ENCODE results near the gene HHAT. TPM values are rescaled to one million over a fixed set of nuclear protein-coding genes. Genes with fewer than 3 reads are reported as not detected.

HHAT gene
- total RNA-seq, 1 experiment from 2014 or later = 8.1 TPM

DNA sequence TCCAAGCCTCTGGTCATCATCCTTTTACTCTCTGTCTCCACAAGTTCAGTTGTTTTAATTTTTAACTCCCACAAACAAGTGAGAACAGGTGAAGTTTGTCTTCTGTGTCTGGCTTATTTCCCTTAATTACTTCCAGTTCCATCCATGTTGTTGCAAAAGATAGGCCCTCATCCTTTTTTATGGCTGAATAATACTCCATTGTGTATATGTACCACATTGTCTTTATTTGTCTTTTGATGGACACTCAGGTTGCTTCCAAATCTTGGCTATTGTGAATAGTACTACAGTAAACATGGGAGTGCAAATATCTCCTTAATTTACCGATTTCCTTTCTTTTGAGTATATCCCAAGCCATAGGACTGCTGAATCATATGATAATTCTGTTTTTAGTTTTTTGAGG lies 262.5 kb downstream of the HHAT start:
- no peak for DNase-seq (ENCODE audit: low read depth)

DNA sequence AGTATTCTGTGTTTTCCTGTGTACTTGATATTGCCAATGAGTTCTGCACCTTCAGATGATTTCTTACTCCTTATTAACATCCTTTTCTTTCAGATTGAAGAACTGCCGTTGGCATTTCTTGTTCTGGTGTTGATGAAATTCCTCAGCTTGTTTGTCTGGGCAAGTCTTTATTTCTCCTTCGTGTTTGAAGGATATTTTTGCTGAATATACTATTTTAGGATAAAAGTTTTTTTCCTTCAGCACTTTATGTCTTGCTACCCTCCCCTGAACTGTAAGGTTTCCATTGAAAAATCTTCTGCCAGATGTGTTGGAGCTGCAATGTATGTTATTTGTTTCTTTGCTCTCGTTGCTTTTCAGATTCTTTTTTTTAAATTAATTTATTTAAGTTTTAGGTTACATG lies 265.9 kb downstream of the HHAT start:
- no peak for DNase-seq (ENCODE audit: low read depth)

DNA sequence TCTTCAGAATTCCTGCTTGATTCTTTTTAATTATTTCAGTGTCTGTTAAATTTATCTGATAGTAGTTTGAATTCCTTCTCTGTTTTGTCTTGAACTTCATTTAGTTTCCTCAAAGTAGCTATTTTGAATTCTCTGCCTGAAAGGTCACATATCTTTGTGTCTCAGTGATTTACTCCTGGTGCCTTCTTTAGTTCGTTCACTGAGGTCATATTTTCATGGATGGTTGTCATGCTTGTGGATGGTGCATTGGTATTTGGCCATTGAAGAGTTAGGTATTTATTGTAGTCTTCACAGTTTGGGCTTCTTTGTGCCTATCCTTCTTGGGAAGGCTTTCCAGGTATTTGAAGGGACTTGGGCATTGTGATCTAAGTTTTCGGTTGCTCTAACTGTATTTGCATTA lies 267.9 kb downstream of the HHAT start:
- no peak for DNase-seq (ENCODE audit: low read depth)

DNA sequence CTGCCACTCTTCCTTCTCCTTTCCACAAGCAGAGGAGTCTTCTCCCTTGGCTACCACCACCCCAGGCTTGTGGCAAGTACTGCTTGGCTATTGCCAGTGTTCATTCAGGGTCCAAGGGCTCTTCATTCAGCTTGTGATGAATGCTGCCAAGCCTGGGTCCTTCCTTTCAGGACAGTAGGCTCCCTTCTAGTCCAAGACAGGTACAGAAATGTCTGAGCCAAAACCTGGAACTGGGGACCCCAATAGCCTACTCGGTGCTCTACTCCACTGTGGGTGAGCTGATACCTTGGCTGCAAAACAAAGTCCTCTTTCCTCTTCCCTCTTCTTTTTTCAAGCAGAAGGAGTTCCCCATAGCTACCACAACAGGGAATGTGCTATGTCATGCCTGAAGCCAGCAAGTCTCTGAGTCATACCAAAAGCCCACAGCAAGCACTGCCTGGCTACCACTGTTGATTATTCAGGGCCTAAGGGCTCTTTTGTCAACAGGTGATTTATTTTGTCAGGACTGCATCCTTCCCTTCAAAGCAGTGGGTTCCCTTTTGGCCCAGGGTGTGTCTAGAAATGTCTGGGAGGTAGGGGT lies 268.9 kb downstream of the HHAT start:
- DNase-seq (ENCODE audit: low read depth) = peak; percentile 92

DNA sequence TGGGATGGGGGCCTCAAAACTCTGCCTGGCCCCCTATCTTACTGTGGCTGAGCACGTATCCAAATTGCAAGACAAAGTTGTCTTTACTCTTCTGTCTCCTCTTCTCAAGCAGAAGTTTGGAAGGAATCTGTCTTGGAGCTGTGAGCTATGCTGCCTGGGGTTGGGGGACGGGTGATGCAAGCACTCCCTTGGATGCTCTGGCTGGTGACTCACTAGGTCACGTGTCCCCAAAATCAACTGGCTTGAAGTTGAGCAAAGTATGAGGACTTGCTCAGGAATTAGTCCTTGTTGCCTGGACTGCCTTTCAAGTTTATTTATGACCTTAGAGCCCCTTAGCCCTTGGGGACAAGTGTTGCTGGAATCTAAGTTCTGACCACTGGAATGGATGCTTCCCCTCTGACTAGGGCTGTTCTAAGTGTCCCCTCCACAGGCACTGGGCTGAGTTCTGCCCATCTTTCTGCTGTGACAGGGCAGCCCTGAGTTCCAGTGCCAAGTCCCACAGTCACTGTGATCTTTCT lies 269.5 kb downstream of the HHAT start:
- DNase-seq (ENCODE audit: low read depth) = peak; percentile 93

DNA sequence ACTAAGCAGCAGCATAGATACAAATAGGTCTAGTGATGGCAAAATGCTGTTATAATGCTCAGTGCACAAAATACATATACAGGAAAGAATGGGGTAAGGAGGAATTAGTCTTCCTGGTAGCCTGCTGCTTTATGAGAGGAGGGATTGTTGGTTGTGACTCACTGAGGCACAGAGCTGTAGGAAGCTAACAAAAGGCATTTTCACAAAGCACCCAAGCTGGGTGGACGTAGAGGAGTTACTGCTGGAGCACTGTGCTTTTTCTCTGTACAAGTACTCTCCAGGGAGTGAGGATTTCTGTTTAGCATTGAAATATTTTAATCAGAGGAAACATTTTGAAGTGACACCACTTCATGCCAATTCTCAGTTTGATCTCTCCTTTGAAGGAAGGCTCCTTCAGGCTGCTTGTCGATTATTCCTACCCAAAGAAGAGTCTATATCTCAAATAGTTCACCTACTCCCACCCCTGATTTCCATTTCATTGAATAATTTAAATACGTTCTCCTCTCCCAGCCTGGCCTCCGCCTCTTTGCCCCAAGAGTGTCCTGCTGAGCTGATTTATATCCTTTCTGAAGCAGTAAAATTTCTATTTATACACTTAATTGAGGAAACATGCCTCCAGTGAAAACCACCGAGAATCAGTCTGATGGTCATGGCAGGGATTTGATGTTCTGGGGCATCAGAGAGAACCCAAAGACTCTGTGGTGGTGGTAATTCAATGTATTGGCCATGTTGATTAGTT lies 271.9 kb downstream of the HHAT start:
- DNase-seq (ENCODE audit: low read depth) = peak; percentile 41

DNA sequence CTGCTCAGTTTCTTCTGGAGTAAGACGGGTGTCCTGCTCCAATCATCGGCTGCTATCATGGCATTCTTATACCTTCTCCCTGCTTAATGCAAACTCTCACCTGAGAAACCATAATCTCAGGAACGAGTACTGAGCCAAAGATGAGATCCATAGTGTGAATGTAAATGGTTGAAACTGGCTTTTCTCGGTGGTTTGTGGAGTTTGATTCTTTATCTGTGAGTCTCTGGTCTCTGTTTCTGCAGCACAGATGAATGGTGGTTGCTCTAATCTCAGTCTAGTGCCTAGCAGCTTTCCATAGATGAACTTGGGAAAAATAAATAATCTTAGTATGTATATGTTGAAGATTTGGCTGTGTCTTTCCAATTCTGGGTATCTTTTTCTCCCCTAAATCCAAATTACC lies 274.4 kb downstream of the HHAT start:
- DNase-seq (ENCODE audit: low read depth) = no peak

DNA sequence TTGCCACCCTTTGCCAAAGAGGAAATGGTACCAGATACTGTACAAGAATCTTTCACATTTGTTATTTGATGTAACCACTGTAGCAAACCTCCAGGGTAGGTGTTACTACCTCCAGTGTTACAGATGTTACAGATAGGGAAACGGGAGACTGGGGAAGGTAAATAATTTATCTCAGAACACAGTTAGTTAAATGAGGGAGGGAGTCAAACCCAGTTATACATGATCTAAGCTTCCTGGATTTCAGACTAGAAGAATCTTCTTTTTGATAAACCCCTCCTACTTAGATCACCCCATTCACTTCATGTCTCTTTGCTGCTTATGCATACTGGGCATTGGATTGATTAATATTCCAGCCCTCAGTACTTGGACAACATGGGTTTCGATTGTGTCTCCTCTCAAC lies 276.4 kb downstream of the HHAT start:
- no peak for DNase-seq (ENCODE audit: low read depth)

DNA sequence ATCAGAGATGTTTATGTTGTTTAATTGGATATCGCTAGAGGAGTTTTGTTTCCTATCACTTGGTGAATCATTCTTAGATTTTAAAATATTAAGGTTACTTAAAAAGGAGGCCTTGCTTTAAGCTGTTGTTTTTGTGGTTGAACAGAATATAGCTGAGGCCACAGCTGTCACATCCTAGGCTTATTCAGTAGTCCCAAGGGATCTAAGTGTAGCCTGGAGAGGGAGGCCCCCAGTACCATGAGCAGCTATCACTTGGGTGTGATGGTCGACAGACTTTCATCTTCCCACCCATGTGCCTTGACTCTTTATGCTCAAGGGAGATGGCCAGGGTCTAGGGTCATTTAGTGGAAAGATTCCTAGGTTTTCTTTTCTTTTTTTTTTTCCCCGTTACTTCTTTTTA lies 278.7 kb downstream of the HHAT start:
- DNase-seq (ENCODE audit: low read depth) = no peak

DNA sequence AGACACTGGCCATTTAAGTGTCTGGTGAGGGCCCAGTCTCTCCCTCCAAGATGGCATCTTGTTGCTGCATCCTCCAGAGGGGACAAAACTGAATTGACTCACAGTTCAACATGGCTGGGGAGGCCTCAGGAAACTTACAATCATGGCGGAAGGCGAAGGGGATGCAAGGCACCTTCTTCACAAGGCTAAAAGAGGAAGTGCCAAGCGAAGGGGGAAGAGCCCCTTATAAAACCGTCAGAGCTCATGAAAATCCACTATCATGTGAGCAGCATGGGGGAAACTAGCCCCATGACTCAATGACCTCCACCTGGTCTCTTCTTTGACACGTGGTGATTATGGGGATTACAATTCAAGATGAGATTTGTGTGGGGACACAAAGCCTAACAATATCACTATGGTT lies 280.1 kb downstream of the HHAT start:
- DNase-seq (ENCODE audit: low read depth) = no peak

DNA sequence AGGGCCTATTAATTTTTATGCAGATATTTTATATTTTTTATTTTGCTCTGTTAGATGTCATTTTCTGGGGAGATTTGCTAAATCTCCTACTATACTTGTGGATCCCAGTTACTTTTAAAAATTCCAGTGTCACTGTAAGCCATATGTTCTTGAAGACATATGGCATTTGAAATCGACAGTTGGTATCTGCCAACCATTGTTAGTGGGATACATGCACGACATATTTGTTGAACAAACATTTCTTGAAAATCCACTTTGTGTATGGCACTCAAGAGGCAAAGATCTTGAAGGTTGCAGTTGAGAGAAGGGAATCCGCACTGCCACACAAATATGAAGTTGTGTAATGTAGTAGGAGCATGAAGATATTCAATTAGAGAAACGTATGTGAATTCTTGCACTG lies 287.7 kb downstream of the HHAT start:
- DNase-seq (ENCODE audit: low read depth) = no peak

DNA sequence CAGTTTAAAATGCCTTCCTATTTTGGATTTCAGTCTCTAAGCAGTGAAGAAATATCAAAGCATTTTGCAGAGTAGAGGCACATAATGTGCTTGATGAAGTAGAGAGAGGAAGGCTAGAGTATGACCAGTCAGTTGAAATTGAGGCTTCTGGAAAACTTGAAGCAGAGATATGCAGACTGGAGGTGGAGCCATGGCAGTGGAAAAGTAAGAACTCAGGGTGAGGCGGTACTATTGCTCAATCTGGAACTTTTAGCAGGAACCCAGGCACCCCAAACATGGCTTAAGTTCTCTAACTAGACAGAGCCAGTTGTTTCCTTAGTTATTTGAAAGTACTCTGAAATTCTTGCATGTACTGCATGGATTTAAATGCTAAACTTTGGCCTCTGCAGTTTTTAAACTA lies 288.6 kb downstream of the HHAT start:
- no peak for DNase-seq (ENCODE audit: low read depth)

DNA sequence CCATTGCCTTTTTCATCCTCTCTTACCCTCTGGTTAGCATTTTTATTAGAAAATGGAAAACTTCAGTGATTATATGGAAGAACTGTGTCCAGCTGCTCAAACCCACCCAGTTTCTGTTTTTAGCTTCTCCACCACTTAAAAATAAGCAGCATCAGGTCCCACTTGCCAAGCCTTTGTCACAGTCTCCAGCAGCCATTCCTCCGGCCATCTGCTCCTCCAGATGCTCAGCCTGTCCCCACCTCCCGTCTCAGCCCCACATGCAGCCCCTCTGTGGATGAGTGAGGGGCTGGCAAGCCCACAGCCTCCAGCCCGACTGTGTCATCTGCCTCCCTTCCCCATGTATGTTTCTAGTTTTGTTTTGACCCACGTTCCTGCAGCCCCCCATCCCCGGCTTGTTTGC lies 289.7 kb downstream of the HHAT start:
- DNase-seq (ENCODE audit: low read depth) = no peak

DNA sequence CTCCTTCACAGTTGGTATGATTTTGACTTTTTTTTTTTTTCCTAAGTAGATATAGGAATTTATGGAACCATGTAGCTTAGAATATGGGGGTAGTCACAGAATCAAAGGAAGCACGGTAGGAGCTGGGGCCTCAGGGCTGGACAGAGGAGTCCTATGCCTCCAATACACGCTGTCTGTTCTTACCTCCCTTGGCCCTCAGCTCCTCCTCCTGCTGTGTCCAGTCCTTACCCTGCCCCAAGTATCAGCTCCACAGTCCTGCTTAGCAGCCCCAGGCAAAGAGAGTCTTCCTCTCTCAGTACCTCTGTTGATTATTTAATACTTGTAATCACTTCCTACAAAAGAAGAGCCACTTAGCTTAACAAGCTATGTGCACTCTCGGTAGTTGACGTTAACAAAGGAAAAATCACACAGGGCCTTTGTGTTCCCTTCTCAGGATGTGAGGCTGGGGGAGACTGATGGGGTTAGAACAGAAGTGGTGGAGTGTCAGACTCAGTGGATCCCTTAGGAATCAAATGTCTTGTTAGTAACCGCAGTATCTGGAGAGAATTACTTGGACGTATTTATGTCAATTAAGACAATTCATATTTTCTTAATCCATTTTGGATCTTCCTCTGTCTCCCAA lies 292.3 kb downstream of the HHAT start:
- no peak for DNase-seq (ENCODE audit: low read depth)

DNA sequence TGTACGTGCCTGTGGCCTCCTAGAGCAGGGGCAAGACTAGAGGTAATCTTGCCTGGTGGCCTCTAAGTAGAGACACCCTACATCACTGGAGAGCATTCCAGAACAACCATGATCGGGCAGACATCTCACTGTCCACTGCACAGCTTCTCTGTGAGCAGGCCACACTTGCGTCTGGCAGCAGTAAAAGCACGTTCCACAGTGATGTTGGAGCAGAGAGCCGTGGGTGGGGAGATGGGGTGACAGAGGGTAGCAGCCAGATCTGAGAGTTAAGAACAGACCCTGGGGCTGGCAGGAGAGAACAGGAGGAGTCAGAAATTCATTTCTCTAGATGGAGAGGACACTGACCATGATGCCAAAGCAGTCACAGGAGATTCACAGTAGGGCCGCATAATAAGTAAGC lies 293.0 kb downstream of the HHAT start:
- no peak for DNase-seq (ENCODE audit: low read depth)

DNA sequence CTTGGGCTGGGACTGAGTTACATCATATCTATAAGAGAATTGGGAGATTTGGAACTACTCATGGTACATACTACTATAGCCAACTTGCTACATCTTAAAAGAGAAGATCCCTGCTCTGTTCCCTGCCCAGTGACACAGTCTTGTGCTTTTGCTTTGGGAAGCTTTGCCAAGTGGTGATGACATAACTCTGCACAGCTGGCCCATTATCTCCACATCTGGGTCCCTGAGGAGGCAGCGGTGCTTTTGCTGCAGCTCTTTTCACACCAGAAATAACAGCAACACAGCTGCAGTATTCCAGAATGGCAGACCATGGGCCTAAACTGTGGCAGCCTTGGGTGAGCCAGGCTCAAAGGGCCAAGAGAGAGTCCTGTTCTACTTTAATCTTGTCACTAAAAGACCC lies 296.0 kb downstream of the HHAT start:
- no peak for DNase-seq (ENCODE audit: low read depth)

DNA sequence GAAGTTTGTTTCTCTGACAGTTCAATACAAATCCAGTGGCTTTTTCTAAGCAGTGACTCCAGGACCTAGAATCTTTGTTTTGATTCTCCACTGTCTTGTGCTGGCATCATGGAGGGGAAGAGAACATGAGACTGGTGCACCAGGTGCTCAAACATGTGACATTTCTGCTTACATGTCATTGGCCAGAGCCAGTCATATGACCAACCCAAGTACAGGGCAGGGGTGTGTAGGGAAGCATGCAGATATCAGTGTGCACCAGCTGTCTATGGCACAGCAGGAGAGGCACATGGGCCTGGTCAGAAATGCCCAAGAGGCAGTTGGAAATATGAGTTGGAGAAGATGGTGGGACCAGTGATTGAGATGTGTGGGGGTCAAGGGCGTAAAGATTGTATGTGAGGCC lies 297.0 kb downstream of the HHAT start:
- DNase-seq (ENCODE audit: low read depth) = no peak

DNA sequence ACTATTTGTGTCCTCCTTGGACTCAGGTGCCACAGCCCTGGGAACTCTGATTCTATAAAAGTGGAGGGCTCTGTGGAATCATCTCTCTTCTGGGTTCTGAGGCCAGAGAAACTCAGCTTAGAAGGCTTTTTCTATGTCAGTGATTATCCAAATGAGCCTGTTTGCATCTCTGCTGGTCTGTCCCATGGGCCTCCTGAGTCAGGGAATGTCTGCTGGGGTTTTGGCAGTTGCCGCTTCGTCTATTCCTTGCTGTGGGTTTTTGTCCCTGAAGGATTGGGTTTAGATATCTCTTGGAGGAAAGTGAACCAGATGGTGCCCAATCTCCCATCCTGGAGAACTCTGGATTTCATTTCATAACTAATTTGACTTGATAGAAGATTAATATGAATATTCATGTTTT lies 297.6 kb downstream of the HHAT start:
- no peak for DNase-seq (ENCODE audit: low read depth)

DNA sequence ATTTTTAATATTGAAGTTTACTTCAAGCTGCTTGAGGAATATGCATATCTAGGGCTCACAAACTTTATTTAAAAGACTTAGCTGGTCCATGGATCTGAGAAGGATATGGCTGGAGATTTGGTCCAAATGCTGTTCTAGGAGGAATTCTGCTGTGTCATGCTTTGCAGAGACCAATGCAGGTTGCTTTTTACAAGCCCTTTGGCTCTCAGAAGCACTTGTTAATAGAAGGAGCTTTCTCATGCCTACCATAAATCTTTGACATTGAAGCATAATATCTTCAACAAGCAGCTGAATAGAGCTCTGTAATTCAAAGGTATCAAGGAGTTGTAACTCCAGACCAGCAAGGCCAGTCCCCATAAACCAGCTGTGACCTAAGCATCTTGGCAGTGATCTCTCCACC lies 299.1 kb downstream of the HHAT start:
- DNase-seq (ENCODE audit: low read depth) = no peak

DNA sequence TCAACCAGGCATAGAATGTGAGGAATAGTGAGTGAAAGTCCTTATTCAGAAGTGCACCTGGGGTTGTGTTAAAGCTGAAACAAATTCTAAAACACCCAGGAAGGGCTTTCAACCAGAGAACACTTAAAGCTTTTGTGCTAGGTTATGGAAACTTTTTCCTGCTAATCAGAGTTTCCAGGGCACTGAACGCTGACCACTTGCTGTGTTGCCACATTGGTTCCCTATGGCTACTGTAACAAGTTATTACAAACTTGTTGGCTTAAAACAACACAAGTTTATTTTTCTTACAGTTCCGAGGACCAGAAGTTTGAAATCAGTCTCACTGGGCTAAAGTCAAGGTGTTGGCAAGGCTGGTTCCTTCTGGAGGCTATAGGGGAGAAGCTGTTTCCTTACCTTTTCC lies 300.6 kb downstream of the HHAT start:
- no peak for DNase-seq (ENCODE audit: low read depth)

DNA sequence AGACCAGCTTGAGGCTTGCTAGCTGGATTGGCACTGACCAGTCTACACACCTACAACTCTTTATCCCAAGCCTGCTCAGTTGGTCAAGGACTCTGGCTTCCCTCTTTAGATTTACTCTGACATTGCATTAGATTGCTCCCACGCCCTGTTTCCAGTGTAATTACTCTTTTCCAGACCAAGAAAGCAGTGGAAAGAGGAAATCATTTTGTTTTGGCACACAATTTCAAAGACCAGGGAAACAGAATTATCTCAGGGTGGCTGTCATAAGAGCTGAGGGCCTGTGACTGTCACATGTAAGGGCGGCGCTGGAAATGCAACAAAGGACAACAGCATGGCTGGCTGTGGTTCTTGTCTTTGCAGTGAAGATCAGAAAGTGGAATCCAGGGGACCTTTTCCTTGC lies 302.7 kb downstream of the HHAT start:
- DNase-seq (ENCODE audit: low read depth) = no peak

DNA sequence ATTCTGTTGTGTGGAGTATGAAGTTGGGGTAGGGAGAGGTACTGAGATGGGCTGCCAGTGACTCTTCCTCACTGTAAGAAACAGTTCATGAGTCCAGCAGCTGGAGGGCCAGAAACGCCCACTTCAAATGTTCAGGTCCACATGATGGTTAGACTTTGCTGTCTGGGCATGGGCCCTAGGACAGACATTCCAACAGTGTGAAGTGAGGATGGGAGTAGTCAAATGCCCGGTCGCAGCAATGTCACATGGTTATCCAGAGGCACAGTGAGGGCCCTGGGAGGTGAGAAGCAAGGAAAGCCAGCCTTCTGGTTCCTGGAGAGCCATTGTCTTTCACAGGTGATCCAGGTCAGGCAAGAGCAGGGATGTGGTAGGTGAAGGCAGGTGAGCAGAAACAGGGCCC lies 304.4 kb downstream of the HHAT start:
- no peak for DNase-seq (ENCODE audit: low read depth)

DNA sequence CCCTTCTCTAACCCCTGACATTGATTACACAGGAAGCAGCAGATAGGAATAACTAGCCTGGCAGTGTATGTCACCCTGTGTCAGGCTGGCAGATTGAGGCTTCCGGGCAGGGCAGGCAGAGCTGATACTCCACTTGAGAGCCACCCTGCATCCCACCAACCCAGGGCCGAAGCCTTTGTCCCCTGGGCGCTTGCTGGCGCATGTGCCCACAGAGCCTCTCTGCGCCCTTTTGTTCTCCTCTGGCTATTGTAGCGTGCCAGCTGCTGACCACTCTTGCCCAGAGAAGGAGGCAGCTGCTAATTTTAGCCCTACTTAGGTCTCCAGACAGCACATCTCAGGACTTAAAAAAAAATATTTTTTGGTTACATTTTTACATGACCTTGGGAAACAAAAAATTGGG lies 304.9 kb downstream of the HHAT start:
- no peak for DNase-seq (ENCODE audit: low read depth)

All from HT1080 (cell line).